GM21737 (cell line): Measurements from ENCODE around the gene FOXP1.

Source experiments
- ATAC-seq: cut with Tn5 transposase; IDR thresholded peaks from one replicate; pipeline ENCODE4 v1.9.1; 2021; ENCODE audit warnings: mild to moderate bottlenecking, moderate library complexity; ENCODE audit not compliant: unreplicated experiment

FOXP1 gene

GRCh38 chr3:71003511-71003910 lies 580.0 kb downstream of the FOXP1 start:
- no peak for ATAC-seq

- no peak for ATAC-seq
Measured at GRCh38 chr3:71002298-71002697, 581.2 kb downstream of the FOXP1 start.

GRCh38 chr3:71001303-71001830 lies 582.2 kb downstream of the FOXP1 start:
- ATAC-seq, result no peak

GRCh38 chr3:71000483-71000882 lies 583.0 kb downstream of the FOXP1 start:
- ATAC-seq, result no peak

- no peak for ATAC-seq
Measured at GRCh38 chr3:70999730-71000129, 583.8 kb downstream of the FOXP1 start.

GRCh38 chr3:70996082-70996481 lies 587.4 kb downstream of the FOXP1 start:
- ATAC-seq, result no peak

GRCh38 chr3:70994644-70995043 lies 588.9 kb downstream of the FOXP1 start:
- no peak for ATAC-seq

- no peak for ATAC-seq
Measured at GRCh38 chr3:70992562-70993204, 590.8 kb downstream of the FOXP1 start.

GRCh38 chr3:70992131-70992530 lies 591.4 kb downstream of the FOXP1 start:
- no peak for ATAC-seq

- no peak for ATAC-seq
Measured at GRCh38 chr3:70990723-70991122, 592.8 kb downstream of the FOXP1 start.

- ATAC-seq, result no peak
Measured at GRCh38 chr3:70990185-70990584, 593.3 kb downstream of the FOXP1 start.

GRCh38 chr3:70989174-70989573 lies 594.4 kb downstream of the FOXP1 start:
- no peak for ATAC-seq

- ATAC-seq, result no peak
Measured at GRCh38 chr3:70988111-70988510, 595.4 kb downstream of the FOXP1 start.

GRCh38 chr3:70985572-70985971 lies 598.0 kb downstream of the FOXP1 start:
- no peak for ATAC-seq

- no peak for ATAC-seq
Measured at GRCh38 chr3:70984776-70985482, 598.6 kb downstream of the FOXP1 start.

- ATAC-seq, result peak; percentile 66
Measured at GRCh38 chr3:70982700-70983140, 600.8 kb downstream of the FOXP1 start.

- ATAC-seq, result no peak
Measured at GRCh38 chr3:70982284-70982683, 601.2 kb downstream of the FOXP1 start.

- no peak for ATAC-seq
Measured at GRCh38 chr3:70981231-70981880, 602.2 kb downstream of the FOXP1 start.

GRCh38 chr3:70980646-70981170 lies 602.8 kb downstream of the FOXP1 start:
- no peak for ATAC-seq

- ATAC-seq, result no peak
Measured at GRCh38 chr3:70979983-70980645, 603.4 kb downstream of the FOXP1 start.

- no peak for ATAC-seq
Measured at GRCh38 chr3:70977712-70978111, 605.8 kb downstream of the FOXP1 start.
